Measurements from ENCODE around the gene USP36. TPM values are rescaled to one million over a fixed set of nuclear protein-coding genes. Genes with fewer than 3 reads are reported as not detected.

Gene USP36
- total and polyA plus RNA-seq, 12 donors: 13.9 to 69.1 (median 45.5) TPM

DNA sequence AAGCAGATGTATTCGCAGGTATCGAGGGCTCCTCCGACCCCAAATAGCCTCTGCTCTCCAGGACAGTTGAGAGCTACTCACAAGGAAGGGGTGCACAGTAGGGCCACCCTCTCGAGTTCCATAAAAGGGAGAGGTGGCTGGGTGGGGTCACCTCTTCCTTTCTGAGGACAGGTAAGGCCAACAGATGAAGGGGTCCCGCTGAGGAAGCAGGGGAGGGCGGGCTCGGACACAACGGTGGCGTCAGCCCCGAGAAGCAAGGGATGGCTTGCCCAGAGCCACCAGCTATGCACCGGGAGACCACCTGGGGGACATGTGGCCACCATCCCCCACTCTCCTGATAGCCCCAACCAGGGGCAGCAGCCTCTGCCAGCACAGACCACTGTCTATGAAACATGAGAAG lies 43.4 kb downstream of the USP36 start:
- TF ChIP-seq POLR2A (IDR thresholded peaks at IDR 0.05) (no peak), CTCF (IDR thresholded peaks at IDR 0.05) (no peak)
- Histone ChIP-seq H3K27me3 (no peaks in the 10 kb centered on the region), H3K4me3 (no peak overlapping the region), H3K36me3 (replicated peaks in 1 of 2) (peaks cover 0 to 68% of the 10 kb centered on the region in 2 donors), H3K27ac (no peak overlapping the region), H3K4me1 (replicated peaks in 1 of 2) (no peaks in the 10 kb centered on the region), H3K9me3 (replicated peaks in 1 of 3) (no peaks in the 10 kb centered on the region)
- WGBS, 4 donors: 84 to 92% (median 91%) methylated on average over 10 to 11 of the region's 11 CpGs
- intact Hi-C loops (cut with DNase I): no loop called here
- DNase-seq: no peak

DNA sequence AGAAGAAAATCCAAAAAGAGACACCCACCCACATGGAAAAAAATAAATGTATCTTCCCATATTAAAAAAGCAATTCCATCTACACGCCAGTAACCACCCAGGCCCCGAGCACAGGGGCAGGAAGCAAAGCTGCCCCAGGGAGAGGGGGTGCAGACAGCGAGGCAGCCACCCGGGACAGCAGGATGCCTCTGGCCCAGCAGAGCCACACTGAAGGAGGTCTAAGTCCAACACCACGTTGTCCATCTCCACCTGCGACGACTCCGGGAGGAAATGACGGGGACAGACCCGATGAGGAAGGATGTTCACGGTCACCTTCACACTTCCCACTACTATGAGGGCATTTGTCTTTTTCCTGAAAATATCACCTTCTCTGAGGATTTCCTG lies 44.1 kb downstream of the USP36 start:
- TF ChIP-seq CTCF (IDR thresholded peaks at IDR 0.05) (no peak), POLR2A (IDR thresholded peaks at IDR 0.05) (no peak)
- H3K27me3 ChIP-seq: no peaks in the 10 kb centered on the region
- H3K36me3 ChIP-seq (replicated peaks in 1 of 2): peaks cover 0 to 67% of the 10 kb centered on the region in 2 donors
- no peak overlapping the region for H3K27ac ChIP-seq
- H3K4me3 ChIP-seq: no peak overlapping the region
- peaks cover 0 to 4% of the 10 kb centered on the region in 2 donors for H3K4me1 ChIP-seq (replicated peaks in 1 of 2)
- intact Hi-C loops (cut with DNase I): no loop called here
- H3K9me3 ChIP-seq (replicated peaks in 1 of 3): no peaks in the 10 kb centered on the region
- no peak for DNase-seq
- 70 to 81% (median 76%) methylated on average over 6 to 11 of the region's 11 CpGs for WGBS, 4 donors

- intact Hi-C loops (cut with DNase I): no loop called here
- Histone ChIP-seq H3K4me1 (replicated peaks in 1 of 2) (peaks cover 0 to 10% of the 10 kb centered on the region in 2 donors), H3K9me3 (replicated peaks in 1 of 3) (no peaks in the 10 kb centered on the region), H3K27me3 (no peaks in the 10 kb centered on the region), H3K4me3 (no peak overlapping the region), H3K27ac (no peak overlapping the region), H3K36me3 (replicated peaks in 1 of 2) (peaks cover 0 to 61% of the 10 kb centered on the region in 2 donors)
- no peak for DNase-seq
- 81 to 89% (median 88%) methylated on average over 14 of the region's 14 CpGs for WGBS, 4 donors
- TF ChIP-seq POLR2A (IDR thresholded peaks at IDR 0.05) (no peak), CTCF (IDR thresholded peaks at IDR 0.05) (no peak)
Observed at GRCh38 chr17:78795861-78796516, 44.6 kb downstream of the USP36 start.

GRCh38 chr17:78794864-78795640 lies 45.6 kb downstream of the USP36 start:
- Histone ChIP-seq H3K27ac (no peak overlapping the region), H3K4me1 (replicated peaks in 1 of 2) (peaks cover 0 to 17% of the 10 kb centered on the region in 2 donors), H3K4me3 (no peak overlapping the region), H3K36me3 (replicated peaks in 1 of 2) (peaks cover 0 to 57% of the 10 kb centered on the region in 2 donors), H3K9me3 (replicated peaks in 1 of 3) (no peaks in the 10 kb centered on the region), H3K27me3 (no peaks in the 10 kb centered on the region)
- WGBS, 4 donors: 91 to 95% (median 92%) methylated on average over 16 to 22 of the region's 22 CpGs
- TF ChIP-seq CTCF (IDR thresholded peaks at IDR 0.05) (no peak), POLR2A (IDR thresholded peaks at IDR 0.05) (no peak)
- intact Hi-C loops (cut with DNase I): no loop called here
- DNase-seq: no peak

Data from adrenal gland (tissue), 12 donors.